IPS-18c (cell line): ENCODE data around the gene LASP1NB.

ENCODE experiments used
- H3K4me3 ChIP-seq: 2 replicates; pipeline ENCODE4 v1.7.0; 2013; ENCODE audit warnings: low read depth, mild to moderate bottlenecking, low read length, moderate library complexity; ENCODE audit not compliant: insufficient read depth
- H3K9me3 ChIP-seq: one replicate; pipeline ENCODE4 v1.6.1; 2013; ENCODE audit warnings: mild to moderate bottlenecking, low read length, moderate library complexity; ENCODE audit not compliant: control insufficient read depth, insufficient read depth

LASP1NB gene

GRCh38 chr17:38925263-38925995 is at the start of gene LASP1NB:
LASP1NB (plus strand) TSS chr17:38925614.
- Histone ChIP-seq H3K9me3 (peaks cover 2% of the 10 kb centered on the region), H3K4me3 (peak within 1 kb of the TSS; percentile 21; the same call in 1 of the 2 replicates)

- peak overlapping the region; percentile 20; the same call in 1 of the 2 replicates for H3K4me3 ChIP-seq
- no peaks in the 10 kb centered on the region for H3K9me3 ChIP-seq
These were observed 48.1 kb upstream of the LASP1NB start for GRCh38 chr17:38877130-38877851.

- Histone ChIP-seq H3K9me3 (no peaks in the 10 kb centered on the region), H3K4me3 (peak overlapping the region; percentile 41)
These were observed 45.3 kb upstream of the LASP1NB start for GRCh38 chr17:38879878-38880665.

GRCh38 chr17:38881600-38882191 is 43.7 kb upstream of the LASP1NB start:
- Histone ChIP-seq H3K4me3 (no peak overlapping the region; the same call in 1 of the 2 replicates), H3K9me3 (no peaks in the 10 kb centered on the region)

GRCh38 chr17:38882870-38883269 is 42.5 kb upstream of the LASP1NB start:
- no peaks in the 10 kb centered on the region for H3K9me3 ChIP-seq

GRCh38 chr17:38883592-38884526 is 41.6 kb upstream of the LASP1NB start:
- H3K4me3 ChIP-seq = no peak overlapping the region

More at GRCh38 chr17:38882870-38883269, 42.5 kb upstream of the LASP1NB start:
- no peak overlapping the region for H3K4me3 ChIP-seq

GRCh38 chr17:38885044-38885727 is 40.2 kb upstream of the LASP1NB start:
- H3K9me3 ChIP-seq = no peaks in the 10 kb centered on the region
- no peak overlapping the region for H3K4me3 ChIP-seq

More at GRCh38 chr17:38883592-38884526, 41.6 kb upstream of the LASP1NB start:
- no peaks in the 10 kb centered on the region for H3K9me3 ChIP-seq

GRCh38 chr17:38885728-38886642 is 39.4 kb upstream of the LASP1NB start:
- H3K9me3 ChIP-seq = no peaks in the 10 kb centered on the region
- no peak overlapping the region for H3K4me3 ChIP-seq

- no peaks in the 10 kb centered on the region for H3K9me3 ChIP-seq
- H3K4me3 ChIP-seq = no peak overlapping the region
These were observed 38.8 kb upstream of the LASP1NB start for GRCh38 chr17:38886643-38887010.

- H3K4me3 ChIP-seq = no peak overlapping the region
- no peaks in the 10 kb centered on the region for H3K9me3 ChIP-seq
These were observed 36.6 kb upstream of the LASP1NB start for GRCh38 chr17:38888842-38889241.

- no peak overlapping the region for H3K4me3 ChIP-seq
- H3K9me3 ChIP-seq = no peaks in the 10 kb centered on the region
These were observed 35.5 kb upstream of the LASP1NB start for GRCh38 chr17:38889745-38890409.

- no peak overlapping the region for H3K4me3 ChIP-seq
- no peaks in the 10 kb centered on the region for H3K9me3 ChIP-seq
These were observed 35.0 kb upstream of the LASP1NB start for GRCh38 chr17:38890410-38890746.

- Histone ChIP-seq H3K4me3 (no peak overlapping the region), H3K9me3 (no peaks in the 10 kb centered on the region)
These were observed 34.0 kb upstream of the LASP1NB start for GRCh38 chr17:38891441-38891840.

- Histone ChIP-seq H3K9me3 (no peaks in the 10 kb centered on the region), H3K4me3 (no peak overlapping the region)
These were observed 33.3 kb upstream of the LASP1NB start for GRCh38 chr17:38892083-38892482.

- H3K9me3 ChIP-seq = no peaks in the 10 kb centered on the region
These were observed 32.8 kb upstream of the LASP1NB start for GRCh38 chr17:38892620-38893019.

More at GRCh38 chr17:38892620-38893019, 32.8 kb upstream of the LASP1NB start:
- no peak overlapping the region for H3K4me3 ChIP-seq
